ENCODE data around the gene SPEG.
"Not testable (repeated sequence)": the region's sequence is repeated elsewhere in the genome, so short reads cannot be mapped to it uniquely, and the experiment has no call there.

The SPEG gene

GRCh38 chr2:219404291-219404910, 30.2 kb upstream of the SPEG start:
- in situ Hi-C loops (cut with MboI; ENCODE audit: low sequenced_read_pairs) = no loop called here

DNA sequence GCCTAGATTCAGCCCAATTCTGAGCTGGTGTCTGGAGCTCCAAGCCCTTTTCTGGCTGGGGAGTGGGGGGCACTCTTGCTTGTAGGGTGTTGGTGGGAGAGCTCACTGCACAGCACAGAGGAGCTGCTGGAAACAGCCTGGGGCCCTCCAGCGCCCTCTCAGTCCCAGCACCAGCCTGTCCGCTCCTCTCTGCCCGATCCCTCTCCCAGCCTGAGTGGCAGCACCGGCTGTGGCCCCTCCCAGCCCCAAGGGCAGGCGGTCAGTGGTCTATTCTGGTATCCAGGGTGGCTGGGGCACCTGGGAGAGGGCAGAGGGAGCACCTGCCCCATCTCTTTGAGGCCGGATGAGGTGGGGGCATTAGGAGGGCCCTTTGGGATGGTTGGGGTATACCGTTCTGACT, 29.7 kb upstream of the SPEG start:
- in situ Hi-C loops (cut with MboI; ENCODE audit: low sequenced_read_pairs) = no loop called here

GRCh38 chr2:219405451-219405850, 29.2 kb upstream of the SPEG start:
- in situ Hi-C loops (cut with MboI; ENCODE audit: low sequenced_read_pairs) = no loop called here

DNA sequence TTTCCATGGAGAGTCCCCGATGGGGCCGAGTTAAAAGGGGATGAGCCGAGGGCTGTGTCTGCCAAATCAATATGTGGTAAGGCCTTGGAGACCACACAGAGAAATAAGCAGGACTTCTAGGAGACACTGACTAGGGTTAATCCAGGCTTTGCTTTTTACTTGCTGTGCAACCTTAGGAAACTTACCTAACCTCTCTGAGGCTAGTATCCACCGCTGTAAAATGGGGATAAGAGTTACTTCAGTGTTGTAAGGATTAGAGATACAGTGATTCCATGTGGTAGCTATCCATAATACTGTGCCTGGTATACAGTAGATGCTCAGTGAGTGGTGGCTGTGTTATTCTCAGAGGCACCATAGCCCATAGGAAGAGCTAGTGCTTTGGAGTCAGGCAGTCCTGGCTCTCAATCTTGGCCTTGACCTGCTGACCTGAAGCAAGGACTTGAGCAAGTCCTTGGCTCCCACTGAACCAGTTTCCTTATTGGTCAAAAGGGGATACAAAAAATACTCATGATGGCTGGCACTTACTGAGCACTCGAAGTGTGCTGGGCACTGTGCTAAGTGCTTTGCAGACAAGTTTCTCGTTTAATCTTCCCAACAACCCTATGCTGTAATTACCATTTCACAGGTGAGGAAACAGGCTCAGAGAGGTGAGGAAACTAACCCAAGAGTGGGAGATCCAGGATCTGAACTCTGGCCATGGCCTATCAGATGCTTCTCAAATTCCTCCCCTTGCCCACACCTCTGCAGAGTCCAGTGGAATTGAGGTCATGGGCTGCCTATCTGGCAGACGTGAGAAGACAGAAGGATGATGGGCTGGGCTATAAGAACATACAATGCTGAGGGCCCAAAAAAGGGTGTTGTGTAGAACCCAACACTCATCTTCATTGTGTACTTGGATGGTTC, 28.4 kb upstream of the SPEG start:
- in situ Hi-C loops (cut with MboI; ENCODE audit: low sequenced_read_pairs) = no loop called here

GRCh38 chr2:219406861-219407230, 27.8 kb upstream of the SPEG start:
- in situ Hi-C loops (cut with MboI; ENCODE audit: low sequenced_read_pairs) = no loop called here

GRCh38 chr2:219407343-219407742, 27.3 kb upstream of the SPEG start:
- in situ Hi-C loops (cut with MboI; ENCODE audit: low sequenced_read_pairs) = not testable (repeated sequence)

DNA sequence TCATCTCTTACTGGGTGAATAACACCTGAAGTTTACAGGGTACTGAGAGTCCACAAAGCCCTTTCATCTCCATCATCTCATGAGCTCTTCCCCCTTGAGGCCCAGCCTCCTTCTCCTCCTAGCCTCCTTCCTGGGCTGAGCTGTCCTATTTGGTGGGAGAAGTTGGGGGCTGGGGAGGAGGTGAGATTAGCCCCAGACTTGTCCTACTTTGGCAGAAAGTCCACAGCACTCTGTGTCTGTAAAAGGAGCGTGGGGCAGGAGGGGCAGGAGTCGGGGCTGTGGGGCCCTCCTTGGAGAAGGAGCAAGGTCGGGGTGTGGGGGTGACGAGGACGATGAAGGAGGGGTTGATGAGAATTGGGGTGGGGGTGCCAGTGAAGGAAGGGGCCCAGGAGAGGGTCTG, 26.4 kb upstream of the SPEG start:
- in situ Hi-C loops (cut with MboI; ENCODE audit: low sequenced_read_pairs) = no loop called here

DNA sequence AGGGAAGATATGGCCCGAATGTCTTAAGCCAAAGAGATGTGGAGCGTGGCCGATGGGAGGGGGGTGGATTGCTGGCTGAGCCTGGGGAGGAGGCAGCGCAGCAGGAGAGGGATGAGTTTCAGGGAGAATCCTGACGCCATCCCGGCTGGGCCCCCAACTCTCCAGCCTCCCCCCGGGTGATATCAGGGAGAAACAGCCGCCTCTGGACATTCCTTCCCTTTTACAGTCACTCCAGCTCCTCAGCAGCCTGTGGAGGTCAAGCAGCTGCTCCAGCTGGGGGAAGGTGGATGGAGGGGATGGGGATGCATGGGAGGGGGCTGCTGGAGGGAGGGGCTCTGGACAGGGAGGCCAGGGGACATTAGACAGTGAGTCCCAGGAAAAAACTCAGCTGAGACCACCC, 26.0 kb upstream of the SPEG start:
- in situ Hi-C loops (cut with MboI; ENCODE audit: low sequenced_read_pairs) = no loop called here

DNA sequence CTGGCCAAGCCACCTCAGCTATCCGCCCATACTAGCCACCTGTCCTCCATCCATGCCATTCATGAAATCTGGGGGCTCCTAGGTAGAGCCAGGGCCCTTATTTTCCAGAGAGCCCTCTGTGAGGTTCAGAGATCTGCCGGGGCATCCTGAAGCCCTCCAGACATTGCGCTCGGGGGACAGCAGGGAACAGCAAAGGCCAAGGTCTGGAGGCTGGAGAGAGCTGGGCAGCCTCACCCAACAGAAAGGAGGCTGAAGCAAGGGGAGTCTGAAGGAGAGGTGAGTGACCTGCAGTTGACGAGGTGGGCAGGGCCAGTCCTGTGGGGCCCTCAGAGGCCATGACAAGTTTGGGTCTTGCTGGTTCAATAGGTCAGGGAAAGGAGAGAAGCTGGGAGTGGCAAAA, 25.0 kb upstream of the SPEG start:
- in situ Hi-C loops (cut with MboI; ENCODE audit: low sequenced_read_pairs) = no loop called here

DNA sequence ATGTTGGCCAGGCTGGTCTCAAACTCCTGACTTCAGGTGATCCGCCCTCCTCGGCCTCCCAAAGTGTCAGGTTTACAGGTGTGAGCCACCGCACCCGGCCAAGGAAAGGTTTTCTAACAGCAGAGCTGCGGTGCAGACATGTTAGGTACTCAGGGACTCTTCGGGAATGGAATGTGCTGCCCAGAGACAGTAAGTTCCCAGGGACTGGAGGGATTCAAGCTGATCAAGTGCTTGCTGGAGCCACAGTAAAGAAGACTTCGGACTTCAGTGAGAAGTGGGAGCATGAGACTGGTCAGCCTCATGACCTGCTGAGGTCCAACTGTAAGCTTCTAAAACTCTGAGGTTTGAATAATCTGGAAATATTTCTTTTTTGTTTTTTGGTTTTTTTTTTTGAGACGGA, 24.3 kb upstream of the SPEG start:
- in situ Hi-C loops (cut with MboI; ENCODE audit: low sequenced_read_pairs) = no loop called here

DNA sequence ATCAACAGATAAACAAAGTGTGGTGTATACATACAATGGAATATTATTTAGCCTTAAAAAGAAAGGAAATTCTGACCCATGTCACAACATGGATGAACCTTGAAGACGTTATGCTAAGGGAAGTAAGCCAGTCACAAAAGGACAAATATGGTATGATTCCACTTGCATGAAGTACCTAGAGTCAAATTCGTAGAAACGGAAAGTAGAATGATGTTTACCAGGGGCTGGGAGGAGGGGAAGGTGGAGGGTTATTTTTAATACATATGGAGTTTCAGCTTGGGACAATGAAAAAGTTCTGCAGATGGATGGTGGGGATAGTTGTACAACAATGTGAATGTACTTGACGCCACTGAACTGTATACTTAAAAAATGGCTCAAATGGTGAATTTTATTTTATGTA, 19.8 kb upstream of the SPEG start:
- in situ Hi-C loops (cut with MboI; ENCODE audit: low sequenced_read_pairs) = no loop called here

DNA sequence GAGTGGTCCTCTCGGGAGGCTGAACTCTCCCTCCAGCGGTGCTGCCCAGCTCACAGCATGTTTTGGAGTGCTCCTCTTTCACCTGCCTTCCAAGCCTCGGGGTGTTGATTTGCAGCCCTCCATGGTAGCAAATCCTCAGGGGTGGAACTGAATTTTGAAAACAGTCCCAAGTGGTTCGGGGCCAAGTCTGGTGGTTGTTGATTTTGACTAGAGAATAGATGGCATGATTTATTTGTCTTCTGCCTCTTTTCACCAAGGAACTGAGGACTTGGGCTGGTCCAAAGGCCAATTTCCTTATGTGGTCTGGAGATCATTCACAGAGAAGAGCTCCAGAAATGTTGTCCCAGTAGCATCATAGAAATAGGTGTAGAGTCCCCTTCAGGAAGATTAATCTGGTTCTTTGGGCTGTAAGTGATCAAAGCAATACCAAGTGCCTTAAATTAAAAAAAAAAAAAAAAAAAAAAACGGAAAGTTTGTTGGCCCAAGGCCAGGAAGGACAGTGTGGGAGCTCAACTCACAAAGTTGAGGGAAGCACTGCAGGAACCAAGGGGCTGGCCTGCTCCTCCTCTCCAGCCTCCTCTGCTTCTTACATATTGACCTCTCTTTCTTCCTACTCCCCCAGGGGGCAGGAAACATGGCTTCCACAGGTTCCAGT, 18.9 kb upstream of the SPEG start:
- in situ Hi-C loops (cut with MboI; ENCODE audit: low sequenced_read_pairs) = no loop called here

- in situ Hi-C loops (cut with MboI; ENCODE audit: low sequenced_read_pairs) = no loop called here
Measured at GRCh38 chr2:219416235-219416602, 18.4 kb upstream of the SPEG start.

- in situ Hi-C loops (cut with MboI; ENCODE audit: low sequenced_read_pairs) = no loop called here
Measured at GRCh38 chr2:219416938-219417337, 17.7 kb upstream of the SPEG start.

GRCh38 chr2:219417374-219417773, 17.3 kb upstream of the SPEG start:
- in situ Hi-C loops (cut with MboI; ENCODE audit: low sequenced_read_pairs) = no loop called here

GRCh38 chr2:219418155-219419011, 16.3 kb upstream of the SPEG start, which contains the start of gene DES:
TSS of gene DES (plus strand) at chr2:219418377. CDS start at chr2:219418463, 86 bp downstream.
- in situ Hi-C loops (cut with MboI; ENCODE audit: low sequenced_read_pairs) = no loop called here

GRCh38 chr2:219419012-219419324, 15.7 kb upstream of the SPEG start:
- in situ Hi-C loops (cut with MboI; ENCODE audit: low sequenced_read_pairs) = no loop called here

- in situ Hi-C loops (cut with MboI; ENCODE audit: low sequenced_read_pairs) = no loop called here
Measured at GRCh38 chr2:219419331-219420197, 15.1 kb upstream of the SPEG start.

DNA sequence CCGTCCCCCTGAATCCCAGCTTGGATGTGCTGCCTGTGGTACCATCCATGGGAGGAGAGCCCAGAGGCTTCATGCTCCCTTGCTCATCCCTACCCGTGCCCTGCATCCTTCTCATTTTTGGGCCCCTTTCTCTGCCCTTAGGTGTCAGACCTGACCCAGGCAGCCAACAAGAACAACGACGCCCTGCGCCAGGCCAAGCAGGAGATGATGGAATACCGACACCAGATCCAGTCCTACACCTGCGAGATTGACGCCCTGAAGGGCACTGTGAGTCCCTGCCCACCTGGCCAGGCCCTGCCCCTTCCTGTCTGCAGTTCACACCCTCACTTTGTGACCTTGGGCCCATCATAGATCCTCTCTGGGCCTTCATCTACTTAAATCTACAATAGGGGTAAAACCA, 14.0 kb upstream of the SPEG start:
- in situ Hi-C loops (cut with MboI; ENCODE audit: low sequenced_read_pairs) = no loop called here

GRCh38 chr2:219421323-219421722, 13.3 kb upstream of the SPEG start:
- in situ Hi-C loops (cut with MboI; ENCODE audit: low sequenced_read_pairs) = no loop called here

Measured in HL-60/S4 (cell line).